ENCODE measurements around the gene PLAAT4. TPM values are rescaled to one million over a fixed set of nuclear protein-coding genes. Genes with fewer than 3 reads are reported as not detected.

Gene PLAAT4
- total RNA-seq, 1 experiment from 2014 or later = 3.5 TPM

GRCh38 chr11:63595296-63595695 lies 58.7 kb downstream of the PLAAT4 start:
- no peaks in the 10 kb centered on the region for H3K23me2 ChIP-seq (ENCODE audit: insufficient read length, low read depth, low read length, poor library complexity, severe bottlenecking)
- H3K27me3 ChIP-seq (ENCODE audit: insufficient read depth, low read length) = no peaks in the 10 kb centered on the region
- H3K9me3 ChIP-seq (ENCODE audit: control insufficient read depth, low read depth, low read length) = no peaks in the 10 kb centered on the region
- H2AFZ ChIP-seq (ENCODE audit: low read length) = no peak overlapping the region
- H3K23ac ChIP-seq (ENCODE audit: insufficient read length, low read depth, low read length) = no peak overlapping the region
- no peaks in the 10 kb centered on the region for H3K27me3 Mint-ChIP-seq (ENCODE audit: low read depth)
- no peak overlapping the region for H3K4me3 Mint-ChIP-seq
- H3T11ph ChIP-seq (ENCODE audit: low read length) = no peak overlapping the region
- H3K56ac ChIP-seq (ENCODE audit: insufficient read length, low read depth, low read length) = no peak overlapping the region
- H3K27ac ChIP-seq (ENCODE audit: insufficient read length, low read depth, low read length) = no peak overlapping the region
- H2BK12ac ChIP-seq (ENCODE audit: insufficient read length, low read depth, low read length) = no peak overlapping the region
- H3K18ac ChIP-seq (ENCODE audit: insufficient read length, low read depth, low read length) = no peak overlapping the region
- H2BK120ac ChIP-seq (ENCODE audit: low read depth, low read length, poor library complexity, severe bottlenecking) = no peak overlapping the region
- H3K9me3 Mint-ChIP-seq = peaks cover 7 to 12% of the 10 kb centered on the region in 2 experiments
- H3K36me3 Mint-ChIP-seq (ENCODE audit: insufficient read depth in 1 of 3, low read depth in 3 of 3) = peaks cover 23 to 95% (median 72%) of the 10 kb centered on the region in 3 experiments; a peak in 6 of 7 replicates
- H3K14ac ChIP-seq (ENCODE audit: insufficient read depth, low read length) = no peak overlapping the region
- no peak overlapping the region for H3K27ac Mint-ChIP-seq
- H2BK20ac ChIP-seq (ENCODE audit: low read depth, low read length, poor library complexity, severe bottlenecking) = no peak overlapping the region
- TF ChIP-seq CTCF (conservative IDR thresholded peaks at IDR 0.05) = no peak
- H3K4me1 ChIP-seq (ENCODE audit: insufficient read depth, low read length) = no peaks in the 10 kb centered on the region
- no peak overlapping the region for H4K91ac ChIP-seq (ENCODE audit: insufficient read length, low read depth, low read length)
- H3K4ac ChIP-seq (ENCODE audit: low read depth, low read length) = no peak overlapping the region
- H3K4me1 Mint-ChIP-seq = peaks cover 6 to 19% of the 10 kb centered on the region in 2 experiments; a peak in 3 of 4 replicates
- H3K9ac ChIP-seq (ENCODE audit: extremely low read depth, insufficient read length, low read length) = no peak overlapping the region
- DNase-seq = no peak
- H2AK5ac ChIP-seq (ENCODE audit: insufficient read length, low read length) = no peak overlapping the region
- WGBS (ENCODE audit: extremely low coverage, insufficient read length, low lambda C conversion rate) = no CpG with 5 or more reads among the region's 4 CpGs
- H4K5ac ChIP-seq (ENCODE audit: insufficient read length, low read depth, low read length) = no peak overlapping the region
- no peak overlapping the region for H2BK15ac ChIP-seq (ENCODE audit: low read depth, low read length)
- no peaks in the 10 kb centered on the region for H4K20me1 ChIP-seq (ENCODE audit: control insufficient read depth, insufficient read depth, insufficient read length)
- no peak overlapping the region for H4K8ac ChIP-seq (replicated peaks; ENCODE audit: insufficient read length, low read depth, low read length)
- H3K79me1 ChIP-seq (ENCODE audit: insufficient read depth, low read depth, low read length, poor library complexity, severe bottlenecking) = peaks cover 9% of the 10 kb centered on the region
- no peak overlapping the region for H2BK5ac ChIP-seq (ENCODE audit: insufficient read length, low read length)
- H3K79me2 ChIP-seq (ENCODE audit: insufficient read depth, low read length) = no peaks in the 10 kb centered on the region
- H3K4me2 ChIP-seq (ENCODE audit: insufficient read depth, insufficient read length, low read length) = no peak overlapping the region

Other genes with a start within 250 kb of the PLAAT4 start
- gene SLC22A9, start 167.0 kb upstream of the PLAAT4 start, total RNA-seq (2021) = not detected in 2 replicates
- gene PLAAT5, start 45.6 kb upstream of the PLAAT4 start, total RNA-seq (2021) = 8.5 and 9.6 TPM in 2 replicates
- 1.9 and 2.0 TPM in 2 replicates for gene LGALS12, start 30.7 kb upstream of the PLAAT4 start, total RNA-seq (2021)
- 0.31 and 0.52 TPM in 2 replicates for gene PLAAT2, start 26.6 kb downstream of the PLAAT4 start, total RNA-seq (2021)
- 188 and 198 TPM in 2 replicates for gene PLAAT3, start 77.6 kb downstream of the PLAAT4 start, total RNA-seq (2021)
- gene ATL3, start 134.6 kb downstream of the PLAAT4 start, total RNA-seq (2021) = 24.0 and 25.4 TPM in 2 replicates
- gene RTN3, start 144.7 kb downstream of the PLAAT4 start, total RNA-seq (2021) = 173 TPM in 2 replicates
- gene ZFTA, start 232.0 kb downstream of the PLAAT4 start, total RNA-seq (2021) = 48.2 and 49.3 TPM in 2 replicates

Measured in H9 (cell line).